Thymus (tissue), 11 donors: Measurements from ENCODE around the gene ESR1. TPM values are rescaled to one million over a fixed set of nuclear protein-coding genes. Genes with fewer than 3 reads are reported as not detected.

ENCODE experiments used
- DNase-seq, 9 donors: peaks; one replicate each; pipeline ENCODE4 v3.0.0-alpha.2; 2013; ENCODE audit warnings: low spot score in 9 of 9, low read depth in 6 of 9, missing footprints in 1 of 9
- H3K27ac ChIP-seq, 2 donors: one replicate each; pipeline ENCODE4 v1.5.1; 2013; ENCODE audit warnings: control low read depth in 1 of 2, low read depth in 1 of 2, low read length in 1 of 2, mild to moderate bottlenecking in 1 of 2, moderate library complexity in 1 of 2
- H3K27me3 ChIP-seq, 2 donors: one replicate each; pipeline ENCODE4 v1.5.1; 2013; ENCODE audit warnings: low read length in 1 of 2; ENCODE audit not compliant: control insufficient read depth in 2 of 2, insufficient read depth in 1 of 2
- H3K36me3 ChIP-seq, 2 donors: one replicate each; pipeline ENCODE4 v1.5.1; 2013; ENCODE audit warnings: low read length in 1 of 2, mild to moderate bottlenecking in 1 of 2, moderate library complexity in 1 of 2; ENCODE audit not compliant: control insufficient read depth in 2 of 2, insufficient read depth in 2 of 2
- H3K4me1 ChIP-seq, 2 donors: one replicate each; pipeline ENCODE4 v1.5.1; 2013; ENCODE audit warnings: low read length in 2 of 2; ENCODE audit not compliant: control insufficient read depth in 2 of 2, insufficient read depth in 2 of 2
- H3K4me3 ChIP-seq, 2 donors: one replicate each; pipeline ENCODE4 v1.5.1; 2013; ENCODE audit warnings: low read length in 2 of 2, control low read depth in 1 of 2, mild to moderate bottlenecking in 1 of 2
- H3K9me3 ChIP-seq, 2 donors: one replicate each; pipeline ENCODE4 v1.5.1; 2013; ENCODE audit warnings: low read length in 1 of 2, mild to moderate bottlenecking in 1 of 2; ENCODE audit not compliant: control insufficient read depth in 2 of 2, insufficient read depth in 1 of 2
- WGBS: extraction: QIAGEN DNeasy Blood & Tissue Kit; methylation state at CpG from one replicate; pipeline ENCODE4 v1.1.7; 2013; 5-methylcytosine and 5-hydroxymethylcytosine counted together
- polyA plus RNA-seq: library from polyadenylated mRNA; stranded (reverse); fragments of 200-250 nt; gene quantifications from one replicate; pipeline ENCODE4 v1.2.3, GENCODE V29; 2013
- total RNA-seq: library from RNA; stranded (reverse); fragments of 120-200 nt; gene quantifications from one replicate; pipeline ENCODE4 v1.2.4, GENCODE V29; 2013
- donor health status: healthy.

Gene ESR1
- total and polyA plus RNA-seq, 2 donors: 0.28 to 1.2 TPM

DNA sequence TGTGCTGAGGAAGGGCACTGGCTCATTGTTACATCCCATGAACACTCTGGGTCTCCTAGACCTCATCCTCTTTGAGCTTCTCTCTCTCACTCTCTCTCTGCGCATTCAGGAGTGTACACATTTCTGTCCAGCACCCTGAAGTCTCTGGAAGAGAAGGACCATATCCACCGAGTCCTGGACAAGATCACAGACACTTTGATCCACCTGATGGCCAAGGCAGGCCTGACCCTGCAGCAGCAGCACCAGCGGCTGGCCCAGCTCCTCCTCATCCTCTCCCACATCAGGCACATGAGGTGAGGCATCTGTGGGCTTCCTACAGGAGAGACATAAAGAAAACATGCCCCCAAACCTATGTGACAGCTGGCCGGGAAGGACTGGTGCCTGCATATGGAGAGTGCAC lies 286.8 kb downstream of the ESR1 start:
- Histone ChIP-seq H3K27ac (no peak overlapping the region), H3K36me3 (no peaks in the 10 kb centered on the region), H3K9me3 (no peaks in the 10 kb centered on the region), H3K27me3 (no peaks in the 10 kb centered on the region), H3K4me1 (no peaks in the 10 kb centered on the region), H3K4me3 (no peak overlapping the region)
- no peak for DNase-seq
- 96% methylated on average over 4 of the region's 4 CpGs for WGBS

DNA sequence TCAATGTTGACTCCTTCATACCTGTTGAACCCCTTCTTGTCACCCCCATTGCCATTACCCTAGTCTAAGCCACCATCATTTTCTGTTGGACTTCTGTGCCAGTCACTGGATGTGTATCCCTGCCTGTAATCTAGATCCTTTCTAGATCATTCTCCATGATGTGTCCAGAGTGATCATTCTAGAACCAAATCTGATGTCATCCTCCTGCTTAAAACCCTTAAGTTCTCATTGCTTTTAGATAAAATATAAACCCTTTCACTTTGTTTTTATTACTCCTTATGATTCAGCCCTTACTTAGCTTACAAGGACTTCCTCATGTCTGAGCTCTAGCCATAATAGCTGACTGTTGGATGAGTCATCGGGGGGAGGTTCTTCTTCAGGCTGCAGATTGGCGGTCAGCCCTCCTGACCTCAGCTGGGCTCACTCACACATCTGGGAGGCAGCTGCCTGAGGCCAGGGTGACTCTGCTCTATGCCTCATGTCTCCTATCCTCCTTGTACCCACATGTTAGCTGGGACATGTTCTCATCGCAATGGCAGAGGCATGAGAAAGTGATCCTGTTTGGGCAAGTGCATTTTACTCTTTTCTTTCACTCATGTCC lies 287.6 kb downstream of the ESR1 start:
- H3K27me3 ChIP-seq: no peaks in the 10 kb centered on the region
- H3K27ac ChIP-seq: no peak overlapping the region
- 94% methylated on average over 3 of the region's 3 CpGs for WGBS
- H3K36me3 ChIP-seq: no peaks in the 10 kb centered on the region
- no peaks in the 10 kb centered on the region for H3K9me3 ChIP-seq
- H3K4me3 ChIP-seq: no peak overlapping the region
- H3K4me1 ChIP-seq: no peaks in the 10 kb centered on the region
- DNase-seq: no peak

DNA sequence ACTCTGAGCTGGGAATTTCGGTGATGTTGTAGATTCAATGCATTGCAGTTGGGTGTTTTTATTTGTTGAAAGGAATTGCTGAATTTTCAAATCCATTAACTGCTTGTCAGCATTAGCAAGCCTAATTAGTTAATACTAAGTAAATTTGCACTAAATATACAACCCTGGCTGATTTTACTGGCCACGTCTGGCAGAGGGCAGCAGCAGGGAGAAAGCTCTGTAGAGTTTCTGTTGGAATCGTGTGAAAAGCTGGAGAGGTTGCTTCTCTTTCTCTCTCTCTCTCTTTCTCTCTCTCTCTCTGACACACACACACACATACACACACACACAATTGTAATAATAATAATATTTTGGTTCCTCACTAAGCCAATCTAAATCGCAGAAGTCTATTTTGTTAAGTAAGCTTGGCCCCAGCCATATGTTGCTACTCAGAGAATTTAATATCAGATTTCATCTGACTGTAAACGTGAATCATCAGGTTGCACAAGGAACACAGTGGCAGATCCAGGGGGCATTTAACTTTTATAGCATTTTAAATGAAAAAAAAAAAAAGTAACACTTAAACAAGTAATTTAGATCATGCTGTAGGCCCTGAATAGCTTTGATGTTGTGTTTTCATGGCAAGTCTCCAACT lies 289.5 kb downstream of the ESR1 start:
- Histone ChIP-seq H3K4me3 (no peak overlapping the region), H3K9me3 (no peaks in the 10 kb centered on the region), H3K27me3 (no peaks in the 10 kb centered on the region), H3K36me3 (no peaks in the 10 kb centered on the region), H3K4me1 (no peaks in the 10 kb centered on the region), H3K27ac (no peak overlapping the region)
- WGBS: 94% methylated on average over 5 of the region's 5 CpGs
- DNase-seq: no peak

DNA sequence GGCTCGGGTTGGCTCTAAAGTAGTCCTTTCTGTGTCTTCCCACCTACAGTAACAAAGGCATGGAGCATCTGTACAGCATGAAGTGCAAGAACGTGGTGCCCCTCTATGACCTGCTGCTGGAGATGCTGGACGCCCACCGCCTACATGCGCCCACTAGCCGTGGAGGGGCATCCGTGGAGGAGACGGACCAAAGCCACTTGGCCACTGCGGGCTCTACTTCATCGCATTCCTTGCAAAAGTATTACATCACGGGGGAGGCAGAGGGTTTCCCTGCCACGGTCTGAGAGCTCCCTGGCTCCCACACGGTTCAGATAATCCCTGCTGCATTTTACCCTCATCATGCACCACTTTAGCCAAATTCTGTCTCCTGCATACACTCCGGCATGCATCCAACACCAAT lies 291.2 kb downstream of the ESR1 start:
- no peak overlapping the region for H3K27ac ChIP-seq
- no peaks in the 10 kb centered on the region for H3K9me3 ChIP-seq
- no peaks in the 10 kb centered on the region for H3K36me3 ChIP-seq
- no peaks in the 10 kb centered on the region for H3K27me3 ChIP-seq
- H3K4me3 ChIP-seq: no peak overlapping the region
- H3K4me1 ChIP-seq: no peaks in the 10 kb centered on the region
- DNase-seq: no peak
- WGBS: 97% methylated on average over 14 of the region's 14 CpGs

DNA sequence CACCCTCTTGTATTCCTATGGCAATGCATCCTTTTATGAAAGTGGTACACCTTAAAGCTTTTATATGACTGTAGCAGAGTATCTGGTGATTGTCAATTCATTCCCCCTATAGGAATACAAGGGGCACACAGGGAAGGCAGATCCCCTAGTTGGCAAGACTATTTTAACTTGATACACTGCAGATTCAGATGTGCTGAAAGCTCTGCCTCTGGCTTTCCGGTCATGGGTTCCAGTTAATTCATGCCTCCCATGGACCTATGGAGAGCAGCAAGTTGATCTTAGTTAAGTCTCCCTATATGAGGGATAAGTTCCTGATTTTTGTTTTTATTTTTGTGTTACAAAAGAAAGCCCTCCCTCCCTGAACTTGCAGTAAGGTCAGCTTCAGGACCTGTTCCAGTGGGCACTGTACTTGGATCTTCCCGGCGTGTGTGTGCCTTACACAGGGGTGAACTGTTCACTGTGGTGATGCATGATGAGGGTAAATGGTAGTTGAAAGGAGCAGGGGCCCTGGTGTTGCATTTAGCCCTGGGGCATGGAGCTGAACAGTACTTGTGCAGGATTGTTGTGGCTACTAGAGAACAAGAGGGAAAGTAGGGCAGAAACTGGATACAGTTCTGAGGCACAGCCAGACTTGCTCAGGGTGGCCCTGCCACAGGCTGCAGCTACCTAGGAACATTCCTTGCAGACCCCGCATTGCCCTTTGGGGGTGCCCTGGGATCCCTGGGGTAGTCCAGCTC lies 292.1 kb downstream of the ESR1 start:
- WGBS: 97% methylated on average over 4 of the region's 4 CpGs
- no peak for DNase-seq
- no peaks in the 10 kb centered on the region for H3K9me3 ChIP-seq
- no peaks in the 10 kb centered on the region for H3K4me1 ChIP-seq
- H3K27ac ChIP-seq: no peak overlapping the region
- H3K27me3 ChIP-seq: no peaks in the 10 kb centered on the region
- no peak overlapping the region for H3K4me3 ChIP-seq
- H3K36me3 ChIP-seq: no peaks in the 10 kb centered on the region

DNA sequence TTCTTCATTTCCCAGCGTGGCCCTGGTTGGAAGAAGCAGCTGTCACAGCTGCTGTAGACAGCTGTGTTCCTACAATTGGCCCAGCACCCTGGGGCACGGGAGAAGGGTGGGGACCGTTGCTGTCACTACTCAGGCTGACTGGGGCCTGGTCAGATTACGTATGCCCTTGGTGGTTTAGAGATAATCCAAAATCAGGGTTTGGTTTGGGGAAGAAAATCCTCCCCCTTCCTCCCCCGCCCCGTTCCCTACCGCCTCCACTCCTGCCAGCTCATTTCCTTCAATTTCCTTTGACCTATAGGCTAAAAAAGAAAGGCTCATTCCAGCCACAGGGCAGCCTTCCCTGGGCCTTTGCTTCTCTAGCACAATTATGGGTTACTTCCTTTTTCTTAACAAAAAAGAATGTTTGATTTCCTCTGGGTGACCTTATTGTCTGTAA lies 292.7 kb downstream of the ESR1 start:
- Histone ChIP-seq H3K36me3 (no peaks in the 10 kb centered on the region), H3K4me3 (no peak overlapping the region), H3K9me3 (no peaks in the 10 kb centered on the region), H3K27ac (no peak overlapping the region), H3K27me3 (no peaks in the 10 kb centered on the region), H3K4me1 (no peaks in the 10 kb centered on the region)
- no peak for DNase-seq
- 78% methylated on average over 7 of the region's 7 CpGs for WGBS

DNA sequence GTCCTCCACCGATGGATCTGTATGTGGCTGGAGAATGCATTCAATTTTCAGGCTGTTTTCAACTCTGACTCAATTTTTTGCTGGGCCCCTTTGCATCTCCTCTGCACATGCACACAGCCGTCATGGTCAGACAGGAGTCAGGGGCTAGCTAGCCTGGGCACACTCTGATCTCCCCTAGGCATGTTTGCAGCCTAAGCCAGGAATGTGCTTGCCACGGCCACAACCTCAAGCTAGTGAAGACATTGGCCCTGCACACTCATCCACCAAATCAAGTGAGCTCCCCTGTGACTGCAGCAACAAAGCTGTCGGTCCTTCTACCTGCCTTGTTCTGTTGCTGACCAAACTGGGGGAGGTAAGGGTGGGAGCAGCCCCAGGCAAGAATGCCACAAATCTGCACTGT lies 300.5 kb downstream of the ESR1 start:
- no peak overlapping the region for H3K4me3 ChIP-seq
- no peaks in the 10 kb centered on the region for H3K36me3 ChIP-seq
- no peak for DNase-seq
- no peaks in the 10 kb centered on the region for H3K27me3 ChIP-seq
- WGBS: 97% methylated on average over 4 of the region's 4 CpGs
- H3K4me1 ChIP-seq: peaks cover 0 to 12% of the 10 kb centered on the region in 2 donors
- no peak overlapping the region for H3K27ac ChIP-seq
- no peaks in the 10 kb centered on the region for H3K9me3 ChIP-seq

DNA sequence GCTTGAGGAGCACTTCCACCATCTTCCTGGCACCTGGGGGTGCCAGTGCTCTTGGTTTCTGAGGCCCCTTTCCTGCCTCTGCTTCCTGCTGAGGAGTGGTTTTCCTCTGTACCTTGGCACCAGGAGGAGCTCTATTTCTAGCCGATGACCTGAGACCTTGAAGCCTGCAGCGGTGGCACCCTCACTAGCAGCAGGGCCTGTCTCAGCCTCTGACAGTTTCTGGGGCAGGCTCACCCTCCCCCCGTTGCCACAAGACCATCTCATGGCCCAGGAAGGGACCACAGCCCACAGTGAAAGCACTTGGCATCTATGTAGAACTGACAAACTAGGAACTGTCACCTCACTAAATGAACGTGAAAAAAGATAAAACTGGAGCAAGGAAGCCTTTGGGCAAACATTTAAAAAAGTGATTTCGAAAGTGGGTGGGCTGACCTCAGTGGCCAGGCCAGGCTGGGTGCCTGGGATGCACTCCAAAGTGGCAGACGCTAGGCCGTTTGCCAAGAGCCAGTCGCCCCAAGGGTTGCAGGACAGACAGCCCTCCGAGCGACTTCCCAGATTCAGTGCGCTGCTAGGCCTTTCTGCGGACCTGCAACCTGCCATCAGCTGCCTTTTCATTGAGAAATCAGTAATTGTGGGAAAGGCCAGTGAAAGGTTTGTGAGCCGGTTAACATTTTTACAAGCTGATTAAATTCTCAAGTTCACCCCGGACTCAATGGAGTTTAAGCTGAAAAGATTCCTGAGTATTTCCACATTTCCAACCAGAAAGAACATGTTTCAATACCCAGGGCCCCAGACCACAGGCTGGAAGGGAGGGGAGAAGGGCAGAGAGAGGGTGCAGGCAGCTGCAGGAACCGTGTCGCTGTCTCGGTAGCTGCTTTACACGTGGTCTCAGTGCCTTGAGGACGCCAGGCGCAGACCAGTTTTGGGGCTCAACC lies 303.7 kb downstream of the ESR1 start:
- no peaks in the 10 kb centered on the region for H3K9me3 ChIP-seq
- no peak overlapping the region for H3K4me3 ChIP-seq
- 56% methylated on average over 20 of the region's 20 CpGs for WGBS
- no peaks in the 10 kb centered on the region for H3K27me3 ChIP-seq
- H3K27ac ChIP-seq: no peak overlapping the region
- no peaks in the 10 kb centered on the region for H3K36me3 ChIP-seq
- peaks cover 0 to 12% of the 10 kb centered on the region in 2 donors for H3K4me1 ChIP-seq
- DNase-seq: peak in 1 of 9 donors; percentile 17
